H1 (cell line): ENCODE results near the gene BSDC1. TPM values are rescaled to one million over a fixed set of nuclear protein-coding genes. Genes with fewer than 3 reads are reported as not detected.
"Not testable (repeated sequence)": the region's sequence is repeated elsewhere in the genome, so short reads cannot be mapped to it uniquely, and the experiment has no call there.

Experiments used
- CTCF ChIA-PET: fragments of 300-600 bp; sonication (Branson Sonifier 250); formaldehyde crosslinking; loops from one replicate; lab custom pipeline; 2021; ENCODE audit not compliant: partially characterized antibody; lab: Charles Lee
- POLR2A ChIA-PET: fragments of 300-600 bp; sonication (Branson Sonifier 250); formaldehyde crosslinking; loops from one replicate; lab custom pipeline; 2021; ENCODE audit warnings: inconsistent platforms; ENCODE audit not compliant: partially characterized antibody; lab: Charles Lee
- DNase-seq, 2 experiments: peaks; one replicate each; pipeline versions ENCODE4 v3.0.0 to v3.0.0-alpha.2; 2010 to 2022; ENCODE audit warnings: low spot score in 2 of 2, low read depth in 1 of 2, mixed read lengths in 1 of 2
- FAIRE-seq: peaks from 2 replicates; lab custom pipeline; 2011; peaks lifted over from hg19 to GRCh38; lab: Jason Lieb, UNC
- H2AFZ ChIP-seq: 2 replicates; pipeline ENCODE4 v1.8.1; 2012; ENCODE audit warnings: low read length, inconsistent platforms
- H2AK5ac ChIP-seq: 2 replicates; pipeline ENCODE4 v1.6.1; 2013; ENCODE audit warnings: low read depth, low read length
- H2BK120ac ChIP-seq: replicated peaks from 2 replicates; pipeline ENCODE3; 2013; ENCODE audit warnings: low read depth, low read length, inconsistent platforms
- H2BK12ac ChIP-seq: 2 replicates; pipeline ENCODE4 v1.6.1; 2013; ENCODE audit warnings: low read depth, low read length
- H2BK15ac ChIP-seq: 2 replicates; pipeline ENCODE4 v1.6.1; 2013; ENCODE audit warnings: low read length
- H2BK20ac ChIP-seq: 2 replicates; pipeline ENCODE4 v1.6.1; 2013; ENCODE audit warnings: low read length
- H2BK5ac ChIP-seq: 2 replicates; pipeline ENCODE4 v1.6.1; 2013; ENCODE audit warnings: low read depth, low read length
- H3K14ac ChIP-seq: 2 replicates; pipeline ENCODE4 v1.6.1; 2013; ENCODE audit warnings: inconsistent platforms; ENCODE audit not compliant: insufficient read length
- H3K18ac ChIP-seq: 2 replicates; pipeline ENCODE4 v1.6.1; 2013; ENCODE audit warnings: low read length; ENCODE audit errors: extremely low read depth
- H3K23ac ChIP-seq: 2 replicates; pipeline ENCODE4 v1.6.1; 2013; ENCODE audit warnings: inconsistent platforms; ENCODE audit not compliant: insufficient read length
- H3K23me2 ChIP-seq: 2 replicates; pipeline ENCODE4 v1.6.1; 2013; ENCODE audit warnings: low read depth, low read length
- H3K27ac ChIP-seq: 2 replicates; pipeline ENCODE4 v1.6.1; 2011; ENCODE audit warnings: low read depth, low read length, inconsistent platforms
- H3K27me3 ChIP-seq, 4 experiments: replicated peaks in 1 of 4; 1 replicate in 1 of 4; 2 replicates in 3 of 4; pipeline versions ENCODE4 v1.6.1 to v1.8.1; 2011 to 2013; ENCODE audit warnings: low read length in 3 of 4, mild to moderate bottlenecking in 3 of 4, inconsistent platforms in 2 of 4, mixed read lengths in 2 of 4, moderate library complexity in 1 of 4; ENCODE audit not compliant: control insufficient read depth in 3 of 4, insufficient read depth in 3 of 4; ENCODE audit errors: extremely low read depth in 1 of 4
- H3K36me3 ChIP-seq, 4 experiments: 2 replicates each; pipeline versions ENCODE4 v1.6.1 to v1.8.1; 2011 to 2013; ENCODE audit warnings: mild to moderate bottlenecking in 4 of 4, low read length in 3 of 4, moderate library complexity in 2 of 4, control low read depth in 1 of 4, inconsistent platforms in 1 of 4; ENCODE audit not compliant: insufficient read depth in 4 of 4, control insufficient read depth in 2 of 4
- H3K4ac ChIP-seq: replicated peaks from 2 replicates; pipeline ENCODE3; 2013; ENCODE audit warnings: low read length, low read depth, mixed read lengths, inconsistent platforms; ENCODE audit not compliant: insufficient read length
- H3K4me1 ChIP-seq, 4 experiments: replicated peaks in 1 of 4; 1 replicate in 1 of 4; 2 replicates in 3 of 4; pipeline versions ENCODE4 v1.6.1 to v1.8.1; 2011 to 2013; ENCODE audit warnings: low read length in 3 of 4, inconsistent platforms in 2 of 4, mixed read lengths in 1 of 4; ENCODE audit not compliant: insufficient read depth in 4 of 4, control insufficient read depth in 3 of 4
- H3K4me2 ChIP-seq, 2 experiments: 2 replicates each; pipeline versions ENCODE4 v1.6.1 to v1.8.1; 2011 to 2013; ENCODE audit warnings: low read depth in 2 of 2, low read length in 2 of 2, control low read depth in 1 of 2, inconsistent platforms in 1 of 2, mild to moderate bottlenecking in 1 of 2; ENCODE audit not compliant: insufficient read depth in 1 of 2
- H3K4me3 ChIP-seq, 4 experiments: fragments of 200-600, 300-600 bp in 1 of 4; sonication (generic), shearing (Covaris generic), sonication (Bioruptor Twin) in 1 of 4; 2 replicates each; pipeline versions ENCODE4 v1.5.1 to v1.8.1; 2011 to 2016; ENCODE audit warnings: low read length in 4 of 4, low read depth in 3 of 4, control low read depth in 2 of 4, inconsistent platforms in 2 of 4, mild to moderate bottlenecking in 2 of 4, mixed read lengths in 1 of 4, moderate library complexity in 1 of 4; ENCODE audit not compliant: insufficient read depth in 2 of 4; ENCODE audit errors: extremely low read depth in 1 of 4
- H3K56ac ChIP-seq: replicated peaks from 2 replicates; pipeline ENCODE3; 2013; ENCODE audit warnings: low read depth, mild to moderate bottlenecking, mixed read lengths, low read length, inconsistent platforms; ENCODE audit not compliant: insufficient read length
- H3K79me1 ChIP-seq: 2 replicates; pipeline ENCODE4 v1.6.1; 2013; ENCODE audit warnings: low read depth, low read length, control low read depth
- H3K79me2 ChIP-seq, 2 experiments: 2 replicates each; pipeline versions ENCODE4 v1.6.1 to v1.8.1; 2012 to 2013; ENCODE audit warnings: low read length in 2 of 2, mild to moderate bottlenecking in 2 of 2, inconsistent platforms in 1 of 2; ENCODE audit not compliant: insufficient read depth in 2 of 2, control insufficient read depth in 1 of 2
- H3K9ac ChIP-seq, 4 experiments: replicated peaks in 1 of 4; 1 replicate in 1 of 4; 2 replicates in 3 of 4; pipeline versions ENCODE4 v1.6.1 to v1.8.1; 2011 to 2013; ENCODE audit warnings: low read depth in 3 of 4, low read length in 3 of 4, control low read depth in 2 of 4, mild to moderate bottlenecking in 2 of 4, moderate library complexity in 2 of 4, inconsistent platforms in 1 of 4; ENCODE audit errors: extremely low read depth in 1 of 4
- H3K9me3 ChIP-seq, 2 experiments: 2 replicates each; pipeline versions ENCODE4 v1.6.1 to v1.8.1; 2012 to 2013; ENCODE audit warnings: mild to moderate bottlenecking in 2 of 2, moderate library complexity in 2 of 2, control low read depth in 1 of 2, inconsistent platforms in 1 of 2, low read depth in 1 of 2, low read length in 1 of 2, mixed read lengths in 1 of 2; ENCODE audit not compliant: insufficient read depth in 2 of 2
- H4K20me1 ChIP-seq, 2 experiments: replicated peaks in 1 of 2; 2 replicates each; pipeline versions ENCODE3 to v1.8.1; 2011 to 2013; ENCODE audit warnings: inconsistent platforms in 2 of 2, low read length in 2 of 2, mild to moderate bottlenecking in 1 of 2; ENCODE audit not compliant: insufficient read depth in 2 of 2, control insufficient read depth in 1 of 2
- H4K5ac ChIP-seq: 2 replicates; pipeline ENCODE4 v1.6.1; 2013; ENCODE audit warnings: low read length, low read depth, mixed read lengths, inconsistent platforms; ENCODE audit not compliant: insufficient read length
- H4K8ac ChIP-seq: 2 replicates; pipeline ENCODE4 v1.8.0; 2013; ENCODE audit warnings: mild to moderate bottlenecking, moderate library complexity, low read length, inconsistent platforms; ENCODE audit not compliant: insufficient read depth; ENCODE audit errors: extremely low read depth
- H4K91ac ChIP-seq: replicated peaks from 2 replicates; pipeline ENCODE3; 2013; ENCODE audit warnings: low read length, mixed read lengths, inconsistent platforms; ENCODE audit not compliant: insufficient read length
- WGBS, 2 experiments: shearing (Covaris generic) in 1 of 2; methylation state at CpG; one replicate each; pipeline versions ENCODE4 v1.1.6 to v1.1.7; 2013 to 2015; ENCODE audit warnings: low lambda C conversion rate in 2 of 2, mixed read lengths in 2 of 2, inconsistent platforms in 1 of 2, low coverage in 1 of 2, missing lambda C conversion rate in 1 of 2; ENCODE audit not compliant: insufficient replicate concordance in 2 of 2, insufficient coverage in 1 of 2, insufficient read length in 1 of 2; ENCODE audit errors: extremely low coverage in 1 of 2, missing lambda C conversion rate in 1 of 2; 5-methylcytosine and 5-hydroxymethylcytosine counted together
- polyA plus RNA-seq, 7 experiments: library from polyadenylated mRNA; depleted of rRNA in 3 of 7; stranded (reverse) in 5 of 7; unstranded in 2 of 7; fragments of >200 nt in 5 of 7; fragments of 200-250 nt in 2 of 7; gene quantifications; 1 replicate in 5 of 7; 2 replicates in 1 of 7; 4 replicates in 1 of 7; pipeline versions ENCODE4 v1.2.1 to v1.2.3, GENCODE V29; 2011 to 2013; ENCODE audit warnings: missing spikeins in 2 of 7, mixed read lengths in 2 of 7
- total RNA-seq: library from RNA; stranded (reverse); fragmentation: NEBNext Ultra II Directional; extraction: Animal tissue kit (Norgen Biotek cat#: 25700); gene quantifications from 2 replicates; pipeline ENCODE4 v1.2.1, GENCODE V29; 2021
- TF ChIP-seq, protein P1 (sequence below): IDR thresholded peaks from 2 replicates; pipeline ENCODE4 v1.6.1; 2012; ENCODE audit warnings: inconsistent platforms

Gene BSDC1
- total and polyA plus RNA-seq, 2 of the 8 experiments (the other 6 are each of a cell fraction or from before 2014, with no cell fraction given) = 24.8 to 40.7 TPM

GRCh38 chr1:32398401-32398800 lies 4.2 kb upstream of the BSDC1 start (continued):
- TF ChIP-seq, protein P1, sequence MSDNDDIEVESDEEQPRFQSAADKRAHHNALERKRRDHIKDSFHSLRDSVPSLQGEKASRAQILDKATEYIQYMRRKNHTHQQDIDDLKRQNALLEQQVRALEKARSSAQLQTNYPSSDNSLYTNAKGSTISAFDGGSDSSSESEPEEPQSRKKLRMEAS = no peak

DNA sequence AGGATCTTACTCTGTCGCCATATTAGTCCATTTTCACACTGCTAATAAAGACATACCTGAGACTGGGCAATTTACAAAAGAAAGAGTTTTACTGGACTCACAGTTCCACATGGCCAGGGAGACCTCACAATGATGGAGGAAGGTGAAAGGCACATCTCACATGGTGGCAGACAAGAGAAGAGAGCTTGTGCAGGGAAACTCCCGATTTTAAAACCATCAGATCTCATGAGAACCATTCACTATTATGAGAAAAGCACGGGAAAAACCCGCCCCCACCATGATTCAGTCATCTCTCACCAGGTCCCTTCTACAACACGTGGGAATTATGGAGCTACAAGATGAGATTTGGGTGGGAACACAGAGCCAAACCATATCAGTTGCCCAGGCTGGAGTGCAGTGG lies 2.3 kb upstream of the BSDC1 start:
- not testable (repeated sequence) for H4K8ac ChIP-seq, H3K4me2 ChIP-seq, H4K20me1 ChIP-seq, H3K23ac ChIP-seq, H2BK15ac ChIP-seq, H2BK20ac ChIP-seq, H3K9ac ChIP-seq, H3K27me3 ChIP-seq, H2BK5ac ChIP-seq, H3K4me3 ChIP-seq, H3K14ac ChIP-seq, H3K9me3 ChIP-seq, H3K4ac ChIP-seq, H3K4me1 ChIP-seq, FAIRE-seq, H2BK120ac ChIP-seq, H3K27ac ChIP-seq, H3K18ac ChIP-seq, H3K79me1 ChIP-seq, H4K91ac ChIP-seq, H3K36me3 ChIP-seq, DNase-seq, H2AK5ac ChIP-seq, H2BK12ac ChIP-seq, H4K5ac ChIP-seq, H2AFZ ChIP-seq, H3K23me2 ChIP-seq, H3K56ac ChIP-seq
- CTCF ChIA-PET = interaction anchor here (0.9 to 1.9 kb wide), 3 partner anchors 17 to 316 kb away, joined by 4 to 5 read pairs (median 4); no protein-coding TSS in a partner anchor
- POLR2A ChIA-PET = interaction anchor here (0.8 to 3.8 kb wide), 5 partner anchors 8 to 224 kb away, joined by 3 to 12 read pairs (median 4); partner anchors contain the start of genes MARCKSL1 and ZBTB8B
- peaks cover 4 to 20% of the 10 kb centered on the region in 2 experiments; a peak in 3 of 4 replicates for H3K79me2 ChIP-seq
- WGBS, 2 experiments = 89% methylated on average over 5 of the region's 5 CpGs; no CpG with 5 or more reads in 1 of the 2 experiments
